ENCODE measurements around the gene CYP27A1. TPM values are rescaled to one million over a fixed set of nuclear protein-coding genes. Genes with fewer than 3 reads are reported as not detected.
"Not testable (repeated sequence)": the region's sequence is repeated elsewhere in the genome, so short reads cannot be mapped to it uniquely, and the experiment has no call there.

Gene CYP27A1
- total RNA-seq, 1 donor from 2014 or later, result 16.4 TPM

GRCh38 chr2:218831378-218831990 is 49.5 kb downstream of the CYP27A1 start, which contains the start of gene PRKAG3:
TSS of gene PRKAG3 (minus strand) at chr2:218831803.
- DNase-seq (ENCODE audit: low spot score), result no peak

- no peak for DNase-seq (ENCODE audit: low spot score)
Observed at GRCh38 chr2:218832081-218832480, 50.1 kb downstream of the CYP27A1 start.

GRCh38 chr2:218832520-218832919 is 50.6 kb downstream of the CYP27A1 start:
- DNase-seq (ENCODE audit: low spot score), result no peak

- no peak for DNase-seq (ENCODE audit: low spot score)
Observed at GRCh38 chr2:218833023-218833609, 51.2 kb downstream of the CYP27A1 start.

- DNase-seq (ENCODE audit: low spot score), result no peak
Observed at GRCh38 chr2:218834685-218835084, 52.7 kb downstream of the CYP27A1 start.

- no peak for DNase-seq (ENCODE audit: low spot score)
Observed at GRCh38 chr2:218837495-218837894, 55.5 kb downstream of the CYP27A1 start.

- DNase-seq (ENCODE audit: low spot score), result no peak
Observed at GRCh38 chr2:218839430-218839829, 57.5 kb downstream of the CYP27A1 start.

GRCh38 chr2:218839888-218840287 is 57.9 kb downstream of the CYP27A1 start:
- DNase-seq (ENCODE audit: low spot score), result no peak

GRCh38 chr2:218844334-218844733 is 62.4 kb downstream of the CYP27A1 start:
- DNase-seq (ENCODE audit: low spot score), result not testable (repeated sequence)

GRCh38 chr2:218846963-218847362 is 65.0 kb downstream of the CYP27A1 start:
- DNase-seq (ENCODE audit: low spot score), result not testable (repeated sequence)

- DNase-seq (ENCODE audit: low spot score), result no peak
Observed at GRCh38 chr2:218849721-218850120, 67.8 kb downstream of the CYP27A1 start.

- DNase-seq (ENCODE audit: low spot score), result no peak
Observed at GRCh38 chr2:218850796-218851195, 68.8 kb downstream of the CYP27A1 start.

- no peak for DNase-seq (ENCODE audit: low spot score)
Observed at GRCh38 chr2:218851286-218851685, 69.3 kb downstream of the CYP27A1 start.

GRCh38 chr2:218852911-218853667 is 71.1 kb downstream of the CYP27A1 start:
- no peak for DNase-seq (ENCODE audit: low spot score)

- DNase-seq (ENCODE audit: low spot score), result no peak
Observed at GRCh38 chr2:218853766-218854165, 71.8 kb downstream of the CYP27A1 start.

GRCh38 chr2:218854860-218855259 is 72.9 kb downstream of the CYP27A1 start:
- DNase-seq (ENCODE audit: low spot score), result no peak

GRCh38 chr2:218855305-218856166 is 73.6 kb downstream of the CYP27A1 start:
- DNase-seq (ENCODE audit: low spot score), result no peak

GRCh38 chr2:218856167-218856895 is 74.4 kb downstream of the CYP27A1 start:
- no peak for DNase-seq (ENCODE audit: low spot score)

GRCh38 chr2:218856896-218857243 is 74.9 kb downstream of the CYP27A1 start:
- no peak for DNase-seq (ENCODE audit: low spot score)

GRCh38 chr2:218857371-218858137 is 75.6 kb downstream of the CYP27A1 start:
- no peak for DNase-seq (ENCODE audit: low spot score)

- DNase-seq (ENCODE audit: low spot score), result no peak
Observed at GRCh38 chr2:218858138-218858445, 76.1 kb downstream of the CYP27A1 start.
